ENCODE data around the gene BARHL1.

BARHL1 gene

GRCh38 chr9:132630811-132631210, 48.4 kb downstream of the BARHL1 start:
- H3K27ac ChIP-seq, result no peak overlapping the region
- TF ChIP-seq, protein P1, sequence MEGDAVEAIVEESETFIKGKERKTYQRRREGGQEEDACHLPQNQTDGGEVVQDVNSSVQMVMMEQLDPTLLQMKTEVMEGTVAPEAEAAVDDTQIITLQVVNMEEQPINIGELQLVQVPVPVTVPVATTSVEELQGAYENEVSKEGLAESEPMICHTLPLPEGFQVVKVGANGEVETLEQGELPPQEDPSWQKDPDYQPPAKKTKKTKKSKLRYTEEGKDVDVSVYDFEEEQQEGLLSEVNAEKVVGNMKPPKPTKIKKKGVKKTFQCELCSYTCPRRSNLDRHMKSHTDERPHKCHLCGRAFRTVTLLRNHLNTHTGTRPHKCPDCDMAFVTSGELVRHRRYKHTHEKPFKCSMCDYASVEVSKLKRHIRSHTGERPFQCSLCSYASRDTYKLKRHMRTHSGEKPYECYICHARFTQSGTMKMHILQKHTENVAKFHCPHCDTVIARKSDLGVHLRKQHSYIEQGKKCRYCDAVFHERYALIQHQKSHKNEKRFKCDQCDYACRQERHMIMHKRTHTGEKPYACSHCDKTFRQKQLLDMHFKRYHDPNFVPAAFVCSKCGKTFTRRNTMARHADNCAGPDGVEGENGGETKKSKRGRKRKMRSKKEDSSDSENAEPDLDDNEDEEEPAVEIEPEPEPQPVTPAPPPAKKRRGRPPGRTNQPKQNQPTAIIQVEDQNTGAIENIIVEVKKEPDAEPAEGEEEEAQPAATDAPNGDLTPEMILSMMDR (IDR thresholded peaks at IDR 0.05), result no peak
- TF ChIP-seq ZFX (IDR thresholded peaks at IDR 0.05; ENCODE audit: borderline replicate concordance), result no peak

GRCh38 chr9:132631280-132631679, 48.9 kb downstream of the BARHL1 start:
- TF ChIP-seq, protein P1 (IDR thresholded peaks at IDR 0.05), result no peak
- TF ChIP-seq ZFX (IDR thresholded peaks at IDR 0.05; ENCODE audit: borderline replicate concordance), result no peak
- no peak overlapping the region for H3K27ac ChIP-seq

DNA sequence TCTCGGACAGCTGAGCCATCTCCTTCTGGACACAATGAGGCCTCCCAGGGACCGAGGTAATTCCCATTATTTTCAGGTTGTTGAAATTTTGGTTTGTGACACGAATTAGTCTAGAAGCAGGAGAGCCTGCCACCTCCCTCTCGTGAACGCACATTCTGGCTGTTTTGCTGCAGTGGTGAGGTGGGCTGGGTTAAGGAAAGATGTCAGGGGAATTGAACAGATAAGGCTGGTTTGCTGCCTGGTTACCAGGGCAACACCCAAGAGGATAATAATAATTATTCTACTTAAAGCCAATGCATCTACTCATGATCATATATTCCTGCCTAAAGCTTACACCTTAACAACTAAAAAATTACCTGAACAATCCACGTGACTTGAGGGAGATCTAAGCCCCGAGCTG, 49.3 kb downstream of the BARHL1 start:
- no peak overlapping the region for H3K27ac ChIP-seq
- TF ChIP-seq, protein P1 (IDR thresholded peaks at IDR 0.05), result no peak
- TF ChIP-seq ZFX (IDR thresholded peaks at IDR 0.05; ENCODE audit: borderline replicate concordance), result no peak

GRCh38 chr9:132632413-132633129, 50.2 kb downstream of the BARHL1 start:
- no peak overlapping the region for H3K27ac ChIP-seq
- TF ChIP-seq, protein P1 (IDR thresholded peaks at IDR 0.05), result no peak
- TF ChIP-seq ZFX (IDR thresholded peaks at IDR 0.05; ENCODE audit: borderline replicate concordance), result no peak

DNA sequence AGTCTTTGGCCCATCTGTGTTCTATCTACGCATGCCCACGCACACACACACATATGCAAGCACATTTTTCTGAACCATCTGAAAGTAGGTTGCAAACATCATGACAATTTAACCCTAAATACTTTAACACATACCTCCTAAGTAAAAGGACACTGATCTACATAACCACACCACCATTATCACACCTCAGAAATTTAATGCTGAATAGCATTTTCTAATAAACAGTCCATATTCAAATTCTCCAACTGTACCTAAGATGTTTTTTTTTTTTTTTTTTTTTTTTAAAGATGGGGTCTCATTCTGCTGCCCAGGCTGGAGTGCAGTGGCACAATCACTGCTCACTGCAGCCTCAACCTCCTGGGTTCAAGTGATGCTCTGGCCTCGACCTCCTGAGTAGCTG, 51.9 kb downstream of the BARHL1 start:
- H3K27ac ChIP-seq, result no peak overlapping the region
- TF ChIP-seq ZFX (IDR thresholded peaks at IDR 0.05; ENCODE audit: borderline replicate concordance), result no peak
- TF ChIP-seq, protein P1 (IDR thresholded peaks at IDR 0.05), result no peak

GRCh38 chr9:132637351-132637750, 54.9 kb downstream of the BARHL1 start:
- no peak for TF ChIP-seq ZFX (IDR thresholded peaks at IDR 0.05; ENCODE audit: borderline replicate concordance)
- TF ChIP-seq, protein P1 (IDR thresholded peaks at IDR 0.05), result no peak
- no peak overlapping the region for H3K27ac ChIP-seq

DNA sequence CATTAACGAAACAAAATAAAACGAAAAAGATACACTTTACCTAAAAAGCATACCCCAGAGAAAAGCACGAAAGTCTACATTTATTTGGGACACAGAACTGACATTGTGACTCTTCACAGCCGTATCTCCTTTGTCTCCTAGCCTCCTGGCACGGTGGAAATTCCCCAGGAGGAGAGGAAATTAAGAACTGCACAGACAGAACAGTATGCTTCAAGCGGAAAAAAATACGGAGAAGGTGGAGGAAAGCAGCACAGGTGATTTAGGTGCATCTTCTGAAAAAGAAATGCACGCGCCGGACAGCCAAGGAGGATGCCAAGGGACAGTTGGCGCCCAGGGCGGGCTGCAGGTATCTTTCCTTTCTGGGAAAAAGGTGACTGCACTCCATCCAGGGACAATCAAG, 55.4 kb downstream of the BARHL1 start:
- no peak for TF ChIP-seq ZFX (IDR thresholded peaks at IDR 0.05; ENCODE audit: borderline replicate concordance)
- TF ChIP-seq, protein P1 (IDR thresholded peaks at IDR 0.05), result no peak
- no peak overlapping the region for H3K27ac ChIP-seq
